PC-3 (cell line): ENCODE results near the gene ERCC4. TPM values are rescaled to one million over a fixed set of nuclear protein-coding genes. Genes with fewer than 3 reads are reported as not detected.

Experiments used
- ATAC-seq: fragments of 200-7000 bp; cut with Tn5 transposase; 2 replicates; pipeline ENCODE4 v1.9.1; 2020; ENCODE audit warnings: mild to moderate bottlenecking, moderate library complexity
- BruUV-seq: library from RNA; stranded (reverse); fragments of 400-500 nt; replicated peaks from 2 replicates; lab custom pipeline; 2021; lab: Mats Ljungman, UMichigan
- CTCF ChIA-PET: fragments of 300-600 bp; sonication (Branson Sonifier 250); formaldehyde crosslinking; loops from one replicate; lab custom pipeline; 2022; ENCODE audit warnings: antibody characterized with exemption; lab: Charles Lee
- POLR2A ChIA-PET: fragments of 300-600 bp; sonication (Branson Sonifier 250); formaldehyde crosslinking; loops from one replicate; lab custom pipeline; 2022; ENCODE audit warnings: antibody characterized with exemption; ENCODE audit not compliant: unreplicated experiment; lab: Charles Lee
- DNase-seq: peaks from one replicate; pipeline ENCODE4 v3.0.0-alpha.2; 2015
- H2AFZ ChIP-seq: fragments of 300-600 bp; sonication (generic); 2 replicates; pipeline ENCODE4 v1.6.0; 2016; ENCODE audit warnings: antibody characterized with exemption, low read length
- H3F3A ChIP-seq: fragments of 300-600 bp; sonication (generic); one replicate; pipeline ENCODE4 v1.6.0; 2017; ENCODE audit warnings: antibody characterized with exemption, low read length, control low read depth, mild to moderate bottlenecking; ENCODE audit not compliant: unreplicated experiment
- H3K27ac ChIP-seq: fragments of 300-600 bp; sonication (generic); 2 replicates; pipeline ENCODE4 v1.5.1; 2016; ENCODE audit warnings: mild to moderate bottlenecking, low read length
- H3K27me3 ChIP-seq: fragments of 300-600 bp; sonication (generic); 2 replicates; pipeline ENCODE4 v1.6.1; 2016; ENCODE audit warnings: low read length, mixed read lengths
- H3K36me3 ChIP-seq: fragments of 300-600 bp; sonication (generic); 2 replicates; pipeline ENCODE4 v1.6.1; 2016; ENCODE audit warnings: low read depth, mixed run types, low read length, mixed read lengths
- H3K4me1 ChIP-seq: fragments of 300-600 bp; sonication (generic); 2 replicates; pipeline ENCODE4 v1.5.1; 2016; ENCODE audit warnings: low read length; ENCODE audit not compliant: insufficient read depth
- H3K4me2 ChIP-seq: fragments of 300-600 bp; sonication (generic); 2 replicates; pipeline ENCODE4 v1.6.0; 2016; ENCODE audit warnings: low read length
- H3K4me3 ChIP-seq: fragments of 300-600 bp; sonication (generic); 2 replicates; pipeline ENCODE4 v1.5.1; 2016; ENCODE audit warnings: mild to moderate bottlenecking, low read length, mixed read lengths
- H3K79me2 ChIP-seq: fragments of 300-600 bp; sonication (generic); 2 replicates; pipeline ENCODE4 v1.6.1; 2017; ENCODE audit warnings: low read length, mixed read lengths
- H3K9ac ChIP-seq: fragments of 300-600 bp; sonication (generic); 2 replicates; pipeline ENCODE4 v1.6.0; 2016; ENCODE audit warnings: mild to moderate bottlenecking, low read length
- H3K9me2 ChIP-seq: fragments of 300-600 bp; sonication (generic); replicated peaks from 2 replicates; pipeline ENCODE4 v1.6.1; 2016; ENCODE audit warnings: mixed run types, low read length, mixed read lengths
- H3K9me3 ChIP-seq: fragments of 300-600 bp; sonication (generic); 2 replicates; pipeline ENCODE4 v1.6.1; 2016; ENCODE audit warnings: low read length, mixed read lengths
- H4K20me1 ChIP-seq: fragments of 300-600 bp; sonication (generic); 2 replicates; pipeline ENCODE4 v1.6.1; 2016; ENCODE audit warnings: low read length, mixed read lengths
- EZH2 ChIP-seq: fragments of 300-600 bp; sonication (generic); IDR thresholded peaks from one replicate; pipeline ENCODE4 v1.6.1; 2017; ENCODE audit warnings: antibody characterized with exemption, mild to moderate bottlenecking, low read length; ENCODE audit not compliant: unreplicated experiment
- EZH2phosphoT487 ChIP-seq: fragments of 300-600 bp; sonication (generic); IDR thresholded peaks from 2 replicates; pipeline ENCODE4 v1.6.1; 2018; ENCODE audit warnings: mild to moderate bottlenecking, antibody characterized with exemption, low read length, borderline replicate concordance
- intact Hi-C: fragments of 100-400 bp; cut with micrococcal nuclease; formaldehyde crosslinking; loops from 2 replicates; pipeline ENCODE4 v1.9.0; 2023
- total RNA-seq: library from RNA; depleted of rRNA; stranded (reverse); fragments of >200 nt; gene quantifications from 2 replicates; pipeline ENCODE4 v1.2.3, GENCODE V29; 2014
- TF ChIP-seq, protein P1 (sequence below): fragments of 300-600 bp; sonication (generic); conservative IDR thresholded peaks from 2 replicates; pipeline ENCODE4 v1.5.1; 2017; ENCODE audit warnings: antibody characterized with exemption, low read depth, mild to moderate bottlenecking, low read length

The ERCC4 gene
- total RNA-seq, 1 experiment from 2014 or later: 3.2 TPM

DNA sequence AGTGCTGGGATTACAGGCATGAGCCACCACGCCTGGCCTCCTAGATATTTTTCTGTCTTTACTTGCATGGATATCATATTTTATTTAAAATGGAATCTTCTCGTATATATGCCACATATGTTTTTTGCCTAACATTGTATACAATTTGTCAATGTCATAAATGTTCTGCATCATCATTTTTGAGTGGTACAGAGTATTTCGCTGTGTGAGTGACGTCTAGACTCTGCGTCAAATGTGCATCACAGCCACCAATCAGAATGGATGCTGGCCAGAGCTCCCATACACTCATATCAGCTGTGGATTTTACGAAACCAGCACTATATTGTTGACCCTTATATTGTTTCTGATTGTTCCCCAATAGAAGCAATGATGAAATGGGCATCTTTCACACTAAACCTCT lies 57.2 kb downstream of the ERCC4 start:
- POLR2A ChIA-PET: no interaction called here
- Histone ChIP-seq H3K9ac (no peak overlapping the region), H3K4me3 (no peak overlapping the region)

DNA sequence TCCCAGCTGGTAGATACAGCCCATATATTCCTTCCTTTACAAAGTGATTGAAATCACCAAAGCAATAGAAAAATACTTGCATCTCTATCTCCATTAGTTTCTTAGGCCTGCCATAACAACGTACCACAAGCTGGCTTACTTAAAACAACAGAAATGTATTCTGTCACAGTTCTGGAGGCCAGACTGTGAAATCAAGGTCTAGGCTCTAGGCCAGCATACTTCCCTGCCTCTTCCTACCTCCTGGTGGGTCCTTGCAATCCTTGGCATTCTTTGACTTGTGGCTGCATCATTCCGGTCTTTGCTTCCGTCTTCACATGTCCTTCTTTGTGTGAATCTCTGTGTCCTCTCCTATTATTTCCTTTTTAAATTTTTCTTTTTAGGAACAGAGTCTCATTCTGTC lies 62.5 kb downstream of the ERCC4 start:
- CTCF ChIA-PET: no interaction called here
- no peak for DNase-seq

More for the DNA sequence above, 57.2 kb downstream of the ERCC4 start:
- Histone ChIP-seq H3F3A (no peaks in the 10 kb centered on the region), H3K9me3 (no peaks in the 10 kb centered on the region), H3K4me2 (no peak overlapping the region), H3K79me2 (no peaks in the 10 kb centered on the region), H2AFZ (no peak overlapping the region), H3K27ac (no peak overlapping the region), H3K9me2 (no peaks in the 10 kb centered on the region), H4K20me1 (no peaks in the 10 kb centered on the region), H3K4me1 (no peaks in the 10 kb centered on the region), H3K27me3 (no peaks in the 10 kb centered on the region), H3K36me3 (no peaks in the 10 kb centered on the region)
- ATAC-seq (no peak), DNase-seq (no peak)
- TF ChIP-seq EZH2: no peak
- TF ChIP-seq EZH2phosphoT487: no peak
- TF ChIP-seq, protein P1, sequence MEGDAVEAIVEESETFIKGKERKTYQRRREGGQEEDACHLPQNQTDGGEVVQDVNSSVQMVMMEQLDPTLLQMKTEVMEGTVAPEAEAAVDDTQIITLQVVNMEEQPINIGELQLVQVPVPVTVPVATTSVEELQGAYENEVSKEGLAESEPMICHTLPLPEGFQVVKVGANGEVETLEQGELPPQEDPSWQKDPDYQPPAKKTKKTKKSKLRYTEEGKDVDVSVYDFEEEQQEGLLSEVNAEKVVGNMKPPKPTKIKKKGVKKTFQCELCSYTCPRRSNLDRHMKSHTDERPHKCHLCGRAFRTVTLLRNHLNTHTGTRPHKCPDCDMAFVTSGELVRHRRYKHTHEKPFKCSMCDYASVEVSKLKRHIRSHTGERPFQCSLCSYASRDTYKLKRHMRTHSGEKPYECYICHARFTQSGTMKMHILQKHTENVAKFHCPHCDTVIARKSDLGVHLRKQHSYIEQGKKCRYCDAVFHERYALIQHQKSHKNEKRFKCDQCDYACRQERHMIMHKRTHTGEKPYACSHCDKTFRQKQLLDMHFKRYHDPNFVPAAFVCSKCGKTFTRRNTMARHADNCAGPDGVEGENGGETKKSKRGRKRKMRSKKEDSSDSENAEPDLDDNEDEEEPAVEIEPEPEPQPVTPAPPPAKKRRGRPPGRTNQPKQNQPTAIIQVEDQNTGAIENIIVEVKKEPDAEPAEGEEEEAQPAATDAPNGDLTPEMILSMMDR: no peak
- intact Hi-C loops: no loop called here
- CTCF ChIA-PET: no interaction called here
- BruUV-seq: no TSS peak

DNA sequence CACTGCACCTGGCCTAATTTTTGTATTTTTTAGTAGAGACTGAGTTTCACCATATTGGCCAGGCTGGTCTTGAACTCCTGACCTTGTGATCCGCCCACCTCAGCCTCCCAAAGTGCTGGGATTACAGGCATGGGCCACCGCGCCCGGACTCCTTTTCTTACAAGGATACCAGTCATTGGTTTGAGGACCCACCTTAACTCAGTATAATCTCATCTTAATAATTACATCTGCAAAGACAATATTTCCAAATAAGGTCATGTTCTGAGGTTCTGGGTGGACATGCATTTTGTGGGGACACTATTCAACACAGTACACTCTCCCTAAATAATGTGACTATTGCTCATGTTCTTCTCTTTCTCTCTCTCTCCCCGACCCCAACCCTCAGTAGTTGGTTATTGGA lies 63.7 kb downstream of the ERCC4 start:
- Histone ChIP-seq H2AFZ (no peak overlapping the region), H3K79me2 (no peaks in the 10 kb centered on the region), H3K9me3 (no peaks in the 10 kb centered on the region), H3K4me3 (no peak overlapping the region), H4K20me1 (no peaks in the 10 kb centered on the region), H3K4me1 (no peaks in the 10 kb centered on the region), H3K9ac (no peak overlapping the region), H3K27ac (no peak overlapping the region), H3K9me2 (no peaks in the 10 kb centered on the region), H3K36me3 (no peaks in the 10 kb centered on the region), H3K4me2 (no peak overlapping the region), H3K27me3 (no peaks in the 10 kb centered on the region), H3F3A (no peaks in the 10 kb centered on the region)
- ChIA-PET CTCF (no interaction called here), POLR2A (no interaction called here)
- DNase-seq (no peak), ATAC-seq (no peak)
- intact Hi-C loops: no loop called here
- no TSS peak for BruUV-seq
- TF ChIP-seq, protein P1: no peak
- TF ChIP-seq EZH2: no peak
- no peak for TF ChIP-seq EZH2phosphoT487

More for the DNA sequence above, 62.5 kb downstream of the ERCC4 start:
- no peak for ATAC-seq
- H2AFZ ChIP-seq: no peak overlapping the region
- no peak overlapping the region for H3K4me3 ChIP-seq
- no peaks in the 10 kb centered on the region for H3K4me1 ChIP-seq
- H4K20me1 ChIP-seq: no peaks in the 10 kb centered on the region
- POLR2A ChIA-PET: no interaction called here
- H3K27me3 ChIP-seq: no peaks in the 10 kb centered on the region
- H3K9me3 ChIP-seq: no peaks in the 10 kb centered on the region
- no peaks in the 10 kb centered on the region for H3K36me3 ChIP-seq
- no peak overlapping the region for H3K27ac ChIP-seq
- no TSS peak for BruUV-seq
- no peaks in the 10 kb centered on the region for H3K79me2 ChIP-seq
- H3K4me2 ChIP-seq: no peak overlapping the region
- no peak overlapping the region for H3K9ac ChIP-seq
- no peaks in the 10 kb centered on the region for H3K9me2 ChIP-seq
- intact Hi-C loops: no loop called here
- H3F3A ChIP-seq: no peaks in the 10 kb centered on the region
- no peak for TF ChIP-seq EZH2
- no peak for TF ChIP-seq EZH2phosphoT487
- TF ChIP-seq, protein P1: no peak
